NB4 (cell line): Measurements from ENCODE around the gene GFRA3.

Experiments used
- CTCF ChIP-seq: IDR thresholded peaks from one replicate; pipeline ENCODE4 v1.5.1; 2012; ENCODE audit warnings: low read depth, low read length
- POLR2A ChIP-seq: IDR thresholded peaks from 2 replicates; pipeline ENCODE4 v1.6.1; 2011; ENCODE audit warnings: mild to moderate bottlenecking; ENCODE audit not compliant: insufficient read length; ENCODE audit errors: extremely low read depth

GRCh38 chr5:138240650-138241385 lies 33.6 kb downstream of the GFRA3 start:
- no peak for TF ChIP-seq CTCF
- TF ChIP-seq POLR2A = no peak
